GM18870 (cell line): Measurements from ENCODE around the gene ZNHIT2.
"Not testable (repeated sequence)": the region's sequence is repeated elsewhere in the genome, so short reads cannot be mapped to it uniquely, and the experiment has no call there.

ENCODE experiments used
- ATAC-seq: cut with Tn5 transposase; IDR thresholded peaks from one replicate; pipeline ENCODE4 v1.9.1; 2021; ENCODE audit warnings: moderate library complexity; ENCODE audit not compliant: unreplicated experiment

Gene ZNHIT2

GRCh38 chr11:65117206-65118096, at the start of gene ZNHIT2:
ZNHIT2 (minus strand) TSS chr11:65117701; CDS start chr11:65117653, 48 bp downstream.
- ATAC-seq: peak; percentile 60

GRCh38 chr11:65166893-65167292, 49.4 kb upstream of the ZNHIT2 start:
- ATAC-seq: no peak

- no peak for ATAC-seq
Measured at GRCh38 chr11:65165410-65166317, 48.2 kb upstream of the ZNHIT2 start.

- ATAC-seq: no peak
Measured at GRCh38 chr11:65163684-65164083, 46.2 kb upstream of the ZNHIT2 start.

DNA sequence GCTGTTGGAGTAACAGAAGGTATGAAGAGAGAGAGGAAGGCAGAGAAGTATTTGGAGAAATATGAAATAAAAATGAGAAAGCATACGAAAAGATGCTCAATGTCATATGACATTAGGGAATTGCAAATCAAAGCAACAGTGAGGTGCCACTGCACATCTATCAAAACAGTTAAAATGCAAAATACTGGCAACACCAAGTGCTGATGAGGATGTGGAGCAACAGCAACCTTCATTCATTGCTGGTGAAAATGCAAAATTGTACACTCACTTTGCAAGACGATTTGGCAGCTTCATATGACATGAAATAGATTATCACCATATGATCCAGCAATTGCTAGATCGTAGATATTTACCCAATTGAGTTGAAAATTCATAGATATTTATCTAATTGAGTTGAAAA, 43.1 kb upstream of the ZNHIT2 start:
- no peak for ATAC-seq

DNA sequence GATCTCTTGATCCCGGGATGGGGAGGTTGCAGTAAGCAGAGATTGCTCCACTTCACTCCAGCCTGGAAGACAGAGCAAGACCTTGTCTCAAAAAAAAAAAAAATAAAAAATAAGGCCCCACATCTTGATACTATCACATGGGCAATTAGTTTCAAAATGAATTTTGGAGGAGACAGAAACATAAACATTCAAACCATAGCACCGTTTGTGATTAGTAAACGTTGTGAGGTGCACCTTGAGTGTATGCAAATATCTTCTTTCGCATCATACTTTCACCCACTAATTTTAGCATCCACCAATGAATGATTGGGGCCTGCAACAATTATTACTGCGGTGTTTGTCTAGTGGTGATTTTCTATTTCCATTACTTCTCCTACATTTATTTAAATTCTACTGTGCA, 41.5 kb upstream of the ZNHIT2 start:
- ATAC-seq: no peak

GRCh38 chr11:65157336-65157735, 39.8 kb upstream of the ZNHIT2 start:
- no peak for ATAC-seq

- ATAC-seq: no peak
Measured at GRCh38 chr11:65156926-65157325, 39.4 kb upstream of the ZNHIT2 start.

- ATAC-seq: no peak
Measured at GRCh38 chr11:65156256-65156655, 38.8 kb upstream of the ZNHIT2 start.

- ATAC-seq: no peak
Measured at GRCh38 chr11:65152122-65152521, 34.6 kb upstream of the ZNHIT2 start.

DNA sequence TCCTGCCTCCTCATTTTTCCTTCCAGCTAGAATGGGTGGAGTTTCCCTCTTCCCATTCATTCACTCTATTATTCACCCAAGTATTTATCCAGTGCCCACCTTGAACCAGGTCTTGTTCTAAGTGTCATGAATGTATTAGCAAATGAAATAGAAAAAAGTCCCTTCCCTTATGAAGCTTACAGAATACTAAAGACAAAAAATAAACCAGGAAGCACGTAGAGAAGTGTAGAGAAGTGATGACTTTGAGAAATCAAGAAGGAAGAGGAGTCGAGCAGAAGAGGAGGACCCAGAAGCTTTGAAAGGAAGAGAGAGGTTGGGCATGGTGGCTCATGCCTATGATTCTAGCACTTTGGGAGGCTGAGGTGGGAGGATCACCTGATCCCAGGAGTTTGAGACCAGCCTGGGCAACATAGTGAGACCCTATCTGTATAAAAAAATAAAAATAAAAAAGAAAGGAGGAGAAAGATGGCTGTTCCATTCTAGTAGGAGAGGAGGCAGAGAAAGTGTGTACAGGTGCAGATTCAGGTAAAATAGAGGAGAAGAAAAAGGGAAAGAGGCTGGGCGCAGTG, 33.9 kb upstream of the ZNHIT2 start:
- no peak for ATAC-seq

DNA sequence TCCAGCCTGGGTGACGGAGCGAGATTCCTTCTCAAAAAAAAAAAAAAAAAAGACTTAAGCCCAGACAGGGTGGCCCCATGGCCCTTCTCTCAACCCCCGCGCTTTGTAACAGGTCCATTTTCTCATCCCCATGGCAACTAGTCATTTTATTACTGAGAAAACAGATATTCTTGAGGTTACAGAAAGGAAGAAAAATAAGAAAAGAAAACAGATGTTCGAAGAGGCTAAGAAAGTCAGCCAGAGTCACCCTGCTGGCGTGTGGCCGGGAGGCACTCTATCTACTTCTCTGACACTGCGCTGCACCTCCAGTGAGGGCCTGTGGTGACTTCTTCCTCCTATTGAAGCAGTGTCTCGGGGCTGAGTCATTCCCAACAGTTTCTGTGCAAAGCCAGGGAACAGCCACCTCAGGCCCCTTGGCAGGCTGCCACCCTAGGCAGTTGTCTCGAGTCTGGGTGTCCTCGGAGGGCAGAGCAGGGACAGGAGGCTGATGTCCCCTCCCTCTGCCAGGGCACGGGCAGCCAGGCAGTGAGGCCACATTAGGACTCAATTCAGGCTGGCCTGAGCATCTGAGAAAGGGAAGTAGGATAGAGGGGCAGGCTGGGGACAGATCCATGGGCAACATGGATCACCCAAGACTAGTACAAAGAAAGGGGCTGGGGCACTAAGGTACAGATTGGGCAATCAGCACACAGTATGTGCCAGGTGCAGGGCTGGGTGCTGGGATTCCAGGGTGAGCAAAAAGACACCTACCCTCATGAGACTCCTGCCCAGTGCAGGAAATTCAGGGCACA, 33.2 kb upstream of the ZNHIT2 start:
- ATAC-seq: peak; percentile 50

- not testable (repeated sequence) for ATAC-seq
Measured at GRCh38 chr11:65150131-65150508, 32.6 kb upstream of the ZNHIT2 start.

GRCh38 chr11:65148657-65149056, 31.2 kb upstream of the ZNHIT2 start:
- ATAC-seq: no peak

DNA sequence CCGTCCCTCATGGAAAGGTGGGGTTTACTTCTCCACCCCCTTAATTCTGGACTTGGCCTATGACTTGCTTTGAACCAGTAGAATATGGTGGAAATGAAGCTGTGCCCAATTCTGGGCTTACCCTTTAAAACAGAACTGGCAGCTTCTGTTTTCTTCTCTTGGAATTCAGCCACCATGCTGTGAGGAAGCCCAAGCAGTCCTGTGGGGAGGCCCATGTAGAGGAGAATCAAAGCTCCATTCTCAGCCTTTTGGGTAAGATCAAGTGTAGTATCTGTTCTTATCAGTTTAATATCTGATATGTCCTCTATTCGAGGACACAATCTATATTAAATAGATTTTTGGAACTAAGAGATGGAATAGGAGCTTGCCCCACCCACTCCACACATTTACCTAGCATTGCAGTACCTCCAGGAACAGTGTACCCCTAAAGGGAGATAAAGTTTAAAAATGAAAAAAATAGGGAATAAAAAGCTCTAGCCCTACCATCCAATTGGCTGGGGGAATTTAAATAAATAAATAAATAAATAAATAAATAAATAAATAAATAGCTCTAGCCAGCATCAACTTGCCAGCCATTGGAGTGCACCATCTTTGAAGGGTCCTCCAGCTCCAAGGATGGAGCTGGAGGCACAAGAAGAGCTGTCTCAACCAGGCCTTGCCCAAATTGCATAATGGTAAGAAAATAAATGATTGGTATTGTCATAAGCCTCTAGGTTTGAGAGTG, 30.0 kb upstream of the ZNHIT2 start:
- ATAC-seq: no peak

DNA sequence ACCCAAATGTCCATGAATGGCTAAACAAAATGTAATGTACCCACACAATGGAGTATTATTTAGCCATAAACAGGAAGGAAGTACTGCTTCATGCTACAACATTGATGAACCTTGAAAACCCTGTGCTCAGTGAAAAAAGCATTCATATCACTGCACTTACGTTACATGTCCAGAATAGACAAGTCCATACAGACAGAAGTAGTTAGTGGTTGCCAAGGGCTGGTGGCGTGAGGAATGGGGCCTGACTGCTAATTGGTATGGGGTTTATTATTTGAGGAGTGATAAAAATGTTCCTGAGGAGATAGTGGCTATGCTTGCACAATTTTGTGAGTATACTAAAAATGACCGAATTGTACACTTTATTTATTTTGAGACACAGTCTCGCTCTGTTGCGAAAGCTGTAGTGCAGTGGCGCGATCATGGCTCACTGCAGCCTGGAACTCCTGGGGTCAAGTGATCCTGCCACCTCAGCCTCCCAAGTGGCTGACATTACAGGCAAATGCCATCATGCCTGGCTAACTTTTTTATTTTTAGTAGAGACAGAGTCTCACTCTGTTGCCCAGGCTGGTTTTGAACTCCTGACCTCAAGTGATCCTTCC, 24.5 kb upstream of the ZNHIT2 start:
- ATAC-seq: no peak

- ATAC-seq: no peak
Measured at GRCh38 chr11:65136515-65137096, 19.1 kb upstream of the ZNHIT2 start.

DNA sequence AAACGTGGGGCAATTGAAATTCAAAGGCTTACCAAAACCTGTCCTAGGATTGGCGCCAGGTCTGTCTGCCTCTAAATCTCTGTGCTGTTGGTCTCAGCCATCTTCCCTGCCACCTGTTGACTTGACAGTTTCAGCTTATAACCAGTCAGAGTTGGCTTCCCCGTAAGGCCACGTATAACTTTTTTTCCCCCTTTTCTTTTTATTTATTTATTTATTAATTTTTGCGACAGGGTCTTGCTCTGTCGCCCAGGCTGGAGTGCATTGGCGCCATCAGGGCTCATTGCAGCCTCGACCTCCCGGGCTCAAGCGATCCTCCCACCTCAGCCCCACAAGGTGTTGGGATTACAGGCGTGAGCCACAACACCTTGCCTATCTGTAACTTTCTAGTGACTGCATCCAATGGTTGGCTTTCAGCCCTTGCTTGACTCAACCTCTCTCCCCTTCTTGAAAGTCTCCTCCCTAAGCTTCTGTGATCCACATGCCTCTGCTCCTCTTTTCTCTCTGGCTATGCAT, 18.2 kb upstream of the ZNHIT2 start:
- ATAC-seq: no peak
